Kidney (tissue), 14 donors: ENCODE measurements around the gene RPS6KA2. TPM values are rescaled to one million over a fixed set of nuclear protein-coding genes. Genes with fewer than 3 reads are reported as not detected.

Source experiments
- DNase-seq, 5 donors: peaks; one replicate each; pipeline ENCODE4 v3.0.0-alpha.2; 2013 to 2020
- FAIRE-seq: peaks from 2 replicates; lab custom pipeline; 2012; peaks lifted over from hg19 to GRCh38; lab: Jason Lieb, UNC
- H3K27ac ChIP-seq, 2 donors: one replicate each; pipeline ENCODE4 v1.7.0; 2013; ENCODE audit warnings: low read depth in 2 of 2, low read length in 2 of 2, inconsistent platforms in 1 of 2
- H3K27me3 ChIP-seq: one replicate; pipeline ENCODE4 v1.7.1; 2013; ENCODE audit warnings: low read length, inconsistent platforms; ENCODE audit not compliant: control insufficient read depth, insufficient read depth
- H3K36me3 ChIP-seq, 3 donors: one replicate each; pipeline versions ENCODE4 v1.7.0 to v1.7.1; 2013; ENCODE audit warnings: low read length in 3 of 3, control low read depth in 1 of 3, inconsistent platforms in 1 of 3; ENCODE audit not compliant: insufficient read depth in 3 of 3, control insufficient read depth in 2 of 3
- H3K4me1 ChIP-seq, 3 donors: one replicate each; pipeline versions ENCODE4 v1.7.0 to v1.7.1; 2013; ENCODE audit warnings: low read length in 3 of 3, inconsistent platforms in 1 of 3, low read depth in 1 of 3; ENCODE audit not compliant: control insufficient read depth in 2 of 3, insufficient read depth in 2 of 3
- H3K4me3 ChIP-seq, 3 donors: one replicate each; pipeline versions ENCODE4 v1.7.0 to v1.8.1; 2013; ENCODE audit warnings: low read length in 3 of 3, control low read depth in 1 of 3, inconsistent platforms in 1 of 3
- H3K9ac ChIP-seq, 3 donors: one replicate each; pipeline versions ENCODE4 v1.7.0 to v1.7.1; 2013; ENCODE audit warnings: low read length in 3 of 3, control low read depth in 1 of 3, inconsistent platforms in 1 of 3
- H3K9me3 ChIP-seq, 3 donors: one replicate each; pipeline versions ENCODE4 v1.7.0 to v1.7.1; 2013; ENCODE audit warnings: low read length in 3 of 3, control low read depth in 1 of 3, inconsistent platforms in 1 of 3; ENCODE audit not compliant: control insufficient read depth in 2 of 3, insufficient read depth in 1 of 3
- CTCF ChIP-seq: IDR thresholded peaks from 3 replicates; pipeline ENCODE4 v1.5.1; 2012; ENCODE audit warnings: mild to moderate bottlenecking, moderate library complexity, borderline replicate concordance; ENCODE audit not compliant: insufficient read depth; ENCODE audit errors: extremely low read depth
- intact Hi-C: fragments of 100-400 bp; cut with DNase I; formaldehyde crosslinking; loops from one replicate; pipeline ENCODE4 v1.11.1; 2022
- polyA plus RNA-seq: library from polyadenylated mRNA; stranded (reverse); fragments of 350-450 nt; fragmentation: Illumina TruSeq; extraction: RNeasy Lipid Tissue Mini Kit (QIAGEN cat#74804); gene quantifications from one replicate; pipeline ENCODE4 v1.2.3, GENCODE V29; 2014; ENCODE audit warnings: low read depth, low replicate concordance; ENCODE audit not compliant: insufficient read depth
- total RNA-seq: library from RNA; stranded (reverse); fragmentation: NEBNext Ultra II Directional; extraction: Animal tissue kit (Norgen Biotek cat#: 25700); gene quantifications from one replicate; pipeline ENCODE4 v1.2.1, GENCODE V29; 2021
- donor health status: control.
- donor health status: control.
- donor health status: control.
- donor health status: control.
- donor health status: control.
- donor health status: DM: yes; HTN: yes; CAD: no.
- donor health status: Normal renal cell carcinoma (clear cell type).

The RPS6KA2 gene
- total and polyA plus RNA-seq, 2 donors from 2014 or later, result 12.3 to 61.2 TPM

GRCh38 chr6:166673309-166673708 lies 46.3 kb upstream of the RPS6KA2 start:
- Histone ChIP-seq H3K27me3 (no peaks in the 10 kb centered on the region), H3K9ac (no peak overlapping the region), H3K4me1 (peaks cover 0 to 2% (median 0%) of the 10 kb centered on the region in 3 donors), H3K4me3 (no peak overlapping the region), H3K36me3 (no peaks in the 10 kb centered on the region), H3K9me3 (no peaks in the 10 kb centered on the region), H3K27ac (no peak overlapping the region)
- DNase-seq (no peak), FAIRE-seq (no peak)
- intact Hi-C loops, result no loop called here
- TF ChIP-seq CTCF, result no peak

GRCh38 chr6:166672624-166673206 lies 45.7 kb upstream of the RPS6KA2 start:
- DNase-seq (peak in 1 of 5 donors; percentile 31), FAIRE-seq (no peak)
- intact Hi-C loops, result no loop called here
- no peak for TF ChIP-seq CTCF
- Histone ChIP-seq H3K4me3 (no peak overlapping the region), H3K27ac (no peak overlapping the region), H3K36me3 (no peaks in the 10 kb centered on the region), H3K4me1 (peaks cover 0 to 2% (median 0%) of the 10 kb centered on the region in 3 donors), H3K9ac (no peak overlapping the region), H3K27me3 (no peaks in the 10 kb centered on the region), H3K9me3 (no peaks in the 10 kb centered on the region)

- H3K36me3 ChIP-seq, result no peaks in the 10 kb centered on the region
- DNase-seq, result no peak
- no peak overlapping the region for H3K9ac ChIP-seq
- no peaks in the 10 kb centered on the region for H3K27me3 ChIP-seq
- H3K4me3 ChIP-seq, result no peak overlapping the region
- TF ChIP-seq CTCF, result no peak
- peaks cover 0 to 2% (median 0%) of the 10 kb centered on the region in 3 donors for H3K4me1 ChIP-seq
- no peak overlapping the region for H3K27ac ChIP-seq
- no peak for FAIRE-seq
- intact Hi-C loops, result no loop called here
- H3K9me3 ChIP-seq, result no peaks in the 10 kb centered on the region
Measured at GRCh38 chr6:166672146-166672545, 45.1 kb upstream of the RPS6KA2 start.
